GM15510 (cell line): ENCODE data around the gene FAM171A1.

Source experiments
- POLR2A ChIP-seq: IDR thresholded peaks from 3 replicates; pipeline ENCODE4 v1.6.1; 2011; ENCODE audit warnings: borderline replicate concordance; ENCODE audit not compliant: insufficient read length; ENCODE audit errors: extremely low read depth

The FAM171A1 gene

DNA sequence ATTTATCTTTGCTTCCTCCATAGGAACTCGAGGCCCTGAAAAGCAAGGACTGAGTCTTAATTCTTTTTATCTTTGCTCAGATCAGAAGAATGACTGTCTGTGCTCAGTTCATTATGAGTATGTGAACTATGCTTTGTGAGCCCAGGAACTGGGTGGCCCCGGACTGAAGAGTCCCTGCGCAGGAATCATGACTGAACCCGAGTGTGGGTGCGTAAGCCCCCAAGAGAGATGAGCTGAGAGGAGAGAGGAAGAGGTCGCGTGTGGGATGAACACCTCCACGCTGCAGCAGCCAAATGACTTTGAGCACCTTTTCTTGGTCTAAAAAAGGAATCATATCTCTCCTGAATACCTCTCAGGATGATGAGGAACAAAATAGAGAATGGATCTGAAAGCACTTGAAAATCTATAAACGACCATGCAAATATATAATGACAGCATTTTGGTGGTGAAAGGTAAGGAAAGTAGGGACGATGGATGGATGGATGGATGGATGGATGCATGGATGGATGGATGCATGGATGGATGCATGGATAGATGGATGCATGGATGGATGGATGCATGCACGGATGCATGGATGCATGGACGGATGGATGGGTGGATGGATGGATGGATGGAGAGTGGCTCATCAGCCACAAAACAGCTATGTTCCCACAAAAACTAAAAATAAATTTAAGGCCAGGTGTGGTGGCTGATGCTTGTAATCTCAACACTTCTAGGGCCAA is 19.8 kb downstream of the FAM171A1 start:
- no peak for TF ChIP-seq POLR2A

DNA sequence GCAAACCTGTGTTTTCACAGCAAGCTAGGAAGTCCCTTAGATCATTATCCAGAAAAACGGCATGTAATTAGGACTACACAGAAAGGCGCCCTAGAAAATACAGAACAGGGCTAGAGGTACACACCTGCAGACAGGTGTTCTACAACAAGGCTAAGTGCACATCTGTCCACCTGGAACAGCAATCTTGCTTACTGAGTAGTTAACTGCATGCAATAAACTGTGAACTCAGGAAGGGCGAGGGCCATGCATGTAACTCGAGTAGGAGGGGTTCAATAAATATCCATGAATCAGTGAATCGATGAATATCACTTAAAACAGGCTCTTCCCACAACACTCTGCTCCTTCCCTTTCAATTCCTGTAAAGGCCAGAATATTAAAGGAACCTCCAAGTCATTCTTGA is 22.0 kb downstream of the FAM171A1 start:
- no peak for TF ChIP-seq POLR2A

DNA sequence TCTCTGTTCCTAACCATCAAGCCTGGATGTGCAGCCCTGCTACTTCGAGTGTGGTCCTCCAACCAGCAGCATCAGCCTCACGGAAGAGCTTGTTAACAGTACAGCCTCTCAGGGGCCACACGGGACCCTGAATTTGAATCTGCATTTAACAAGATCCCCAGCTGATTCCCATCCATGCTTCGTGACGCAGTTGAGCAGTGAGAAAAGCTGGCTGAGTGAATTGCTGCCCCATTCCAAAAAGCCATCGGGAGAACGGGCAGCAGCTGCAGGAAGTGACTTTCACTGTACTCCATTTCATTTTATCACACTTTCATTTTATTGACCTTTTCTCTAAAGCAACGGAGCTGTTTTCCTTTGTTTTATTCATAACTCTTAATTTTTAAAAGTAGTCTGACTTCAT is 22.5 kb downstream of the FAM171A1 start:
- TF ChIP-seq POLR2A = no peak

DNA sequence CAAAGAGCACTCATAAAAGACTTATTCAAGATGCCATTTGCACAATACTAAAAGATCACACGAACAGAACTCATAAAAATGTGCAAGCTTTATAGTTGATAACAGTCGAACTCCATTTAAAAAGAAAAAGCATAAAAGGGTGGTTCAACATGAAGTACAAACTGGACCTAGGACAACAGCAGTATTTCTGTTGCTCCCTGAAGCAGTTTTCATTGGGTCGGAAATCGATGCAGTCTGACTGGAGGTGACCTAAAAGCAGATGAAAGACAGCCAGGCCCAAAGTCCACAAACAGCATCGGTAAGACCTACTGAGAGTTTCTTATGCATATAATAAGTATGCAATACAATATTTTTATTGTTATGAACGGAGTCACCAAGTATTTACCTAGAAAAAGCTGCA is 23.9 kb downstream of the FAM171A1 start:
- TF ChIP-seq POLR2A = no peak

DNA sequence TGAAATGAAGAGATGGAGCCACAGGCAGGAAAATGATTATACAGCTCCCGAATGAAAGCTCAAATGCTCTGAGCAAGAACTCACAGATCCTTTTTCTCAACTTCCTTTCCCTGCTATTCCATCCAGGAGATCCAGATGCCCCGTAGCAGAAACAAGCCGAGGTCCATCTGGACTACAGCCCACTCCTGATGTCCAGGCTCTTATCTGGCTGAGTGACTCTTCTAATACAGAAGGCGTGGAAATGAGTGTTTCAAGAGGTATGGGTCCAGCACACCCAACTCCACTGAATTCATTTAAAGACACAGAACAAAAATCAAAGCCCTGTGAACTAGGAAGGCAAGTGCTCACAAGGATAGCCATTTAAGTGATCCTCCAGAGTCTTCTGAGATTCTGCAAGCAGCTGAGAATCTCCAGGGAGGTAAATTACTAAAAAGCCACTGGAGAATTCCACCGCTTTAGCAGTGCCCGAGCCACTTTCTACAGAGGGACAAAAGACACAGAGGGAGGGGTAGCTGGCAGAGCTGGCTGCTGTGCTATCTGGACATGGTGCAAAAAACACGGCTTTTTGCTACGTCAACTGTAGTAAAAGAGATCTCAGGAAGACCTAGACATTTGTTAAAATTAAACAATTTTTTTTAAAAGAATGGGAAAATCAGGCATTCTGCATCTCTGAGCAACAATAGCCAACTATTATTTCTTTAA is 24.5 kb downstream of the FAM171A1 start:
- TF ChIP-seq POLR2A = no peak

DNA sequence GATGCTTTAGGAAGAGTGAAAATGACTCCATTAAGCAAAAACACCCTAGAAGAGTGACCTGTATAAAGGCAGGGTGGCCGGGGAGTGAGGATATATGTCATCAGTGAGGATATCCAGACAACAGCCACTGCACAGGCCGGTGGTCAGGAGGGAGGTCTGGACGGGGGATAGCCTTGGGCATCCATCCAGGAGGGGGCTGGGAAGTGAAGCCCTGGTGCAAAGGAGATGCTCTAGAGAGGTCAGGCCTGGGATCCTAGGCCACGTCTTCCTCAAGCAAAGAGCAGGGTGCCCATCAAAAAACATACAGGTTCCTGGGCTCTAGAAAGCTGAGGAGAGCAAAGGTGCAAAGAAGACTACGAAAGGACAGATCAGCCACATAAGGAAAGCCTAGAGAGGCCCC is 25.6 kb downstream of the FAM171A1 start:
- no peak for TF ChIP-seq POLR2A

DNA sequence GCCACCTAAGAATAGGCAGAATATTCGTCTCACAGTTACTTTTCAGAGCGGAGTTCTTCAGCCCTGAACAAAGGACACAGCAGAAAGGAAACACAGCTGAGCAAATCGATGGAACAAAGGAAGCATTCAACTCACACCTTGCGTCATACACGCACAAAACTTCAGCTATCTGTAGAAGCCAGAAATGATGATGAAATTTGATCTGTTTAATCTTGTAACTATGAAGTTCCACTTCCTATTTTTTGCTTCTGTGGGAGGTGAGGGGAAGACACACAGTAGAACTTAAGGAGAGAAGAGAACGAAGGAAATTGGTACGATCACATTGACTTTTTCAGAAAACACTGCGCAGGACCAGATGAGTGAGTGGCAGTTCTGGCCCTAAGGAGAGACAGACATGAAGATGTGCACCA is 26.2 kb downstream of the FAM171A1 start:
- TF ChIP-seq POLR2A = no peak

DNA sequence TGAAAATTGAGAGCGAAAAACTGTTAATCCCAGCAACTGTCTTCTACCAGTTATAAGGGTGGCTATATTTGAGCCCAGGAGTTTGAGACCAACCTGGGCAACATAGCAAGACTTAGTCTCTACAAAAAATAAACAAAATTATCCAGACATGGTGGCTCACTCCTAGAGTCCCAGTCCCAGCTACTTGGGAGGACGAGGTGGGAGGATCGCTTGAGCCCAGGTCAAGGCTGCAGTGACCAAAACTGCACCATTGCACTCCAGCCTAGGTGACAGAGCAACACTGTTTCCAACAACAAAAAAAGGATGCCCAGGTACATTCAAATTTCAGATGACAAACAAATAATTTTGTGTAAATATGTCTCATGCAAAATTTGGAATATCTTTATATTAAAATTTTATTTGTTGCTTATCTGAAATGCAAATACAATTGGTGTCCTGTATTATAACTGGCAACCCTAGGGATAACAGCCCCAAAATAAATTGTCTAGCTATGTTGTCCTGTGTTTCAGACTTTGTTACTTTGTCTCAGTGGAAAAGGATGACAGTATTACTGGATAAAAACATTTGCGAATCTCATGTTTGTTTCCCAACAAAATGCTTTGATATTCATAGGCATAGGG is 26.7 kb downstream of the FAM171A1 start:
- no peak for TF ChIP-seq POLR2A

DNA sequence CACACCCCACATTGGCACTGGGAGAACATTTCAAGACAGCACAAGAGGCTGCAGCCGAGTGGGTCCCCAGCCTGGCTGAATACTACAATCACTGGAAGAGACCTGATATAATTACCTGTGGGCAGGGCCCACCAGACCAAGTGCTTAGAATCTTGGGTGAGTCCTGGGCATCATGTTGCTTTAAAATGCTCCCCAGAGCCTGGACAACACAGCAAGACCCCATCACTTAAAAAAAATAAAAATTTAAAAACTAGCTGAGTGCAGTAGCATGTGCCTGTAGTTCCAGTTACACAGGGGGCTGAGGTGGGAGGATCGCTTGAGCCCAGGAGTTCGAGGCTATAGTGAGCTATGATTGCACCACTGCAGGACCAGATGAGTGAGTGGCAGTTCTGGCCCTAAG is 28.1 kb downstream of the FAM171A1 start:
- TF ChIP-seq POLR2A = no peak

DNA sequence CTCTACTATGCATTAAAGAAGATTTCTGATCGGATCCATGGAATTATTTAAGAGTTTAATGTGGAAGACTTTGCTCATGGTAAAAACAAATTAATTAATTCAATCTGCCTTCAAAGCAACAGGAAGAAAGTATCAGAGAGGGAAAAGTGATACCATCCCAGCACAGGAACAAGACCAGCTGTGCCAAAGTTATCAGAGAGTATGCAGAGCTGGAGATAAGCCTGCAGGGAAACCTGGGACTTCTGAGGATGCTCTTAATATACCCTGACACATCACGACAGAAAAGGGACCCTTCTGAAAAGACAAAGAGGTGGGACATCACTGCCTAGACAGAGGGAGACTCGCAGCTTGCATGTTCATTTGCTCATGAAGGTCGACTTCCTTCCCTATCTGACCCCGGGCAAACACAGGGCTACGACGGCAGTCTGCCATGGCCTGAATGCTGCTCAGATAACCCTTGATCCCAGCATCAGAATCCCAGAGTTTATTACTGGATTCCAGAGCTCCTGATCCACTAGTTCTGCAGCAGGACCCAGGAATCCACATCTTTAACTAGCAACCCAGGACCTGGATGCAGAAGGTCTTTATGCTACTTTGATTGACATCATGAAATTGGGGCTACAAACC is 29.5 kb downstream of the FAM171A1 start:
- no peak for TF ChIP-seq POLR2A

DNA sequence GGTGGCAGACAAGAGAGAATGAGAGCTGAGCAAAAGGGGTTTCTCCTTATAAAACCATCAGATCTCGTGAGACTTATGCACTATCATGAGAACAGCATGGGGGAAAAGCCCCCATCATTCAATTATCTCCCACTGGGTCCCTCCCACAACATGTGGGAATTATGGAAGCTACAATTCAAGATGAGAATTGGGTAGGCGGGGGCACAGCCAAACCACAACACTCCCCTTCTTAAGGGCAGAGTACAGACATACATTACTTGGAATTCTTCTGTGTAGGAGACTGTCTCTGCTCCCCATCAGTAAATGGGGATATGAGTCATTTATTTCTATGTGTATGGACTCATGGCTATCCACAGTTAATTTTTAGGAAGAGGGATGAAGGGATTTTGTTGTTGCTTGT is 31.2 kb downstream of the FAM171A1 start:
- no peak for TF ChIP-seq POLR2A

DNA sequence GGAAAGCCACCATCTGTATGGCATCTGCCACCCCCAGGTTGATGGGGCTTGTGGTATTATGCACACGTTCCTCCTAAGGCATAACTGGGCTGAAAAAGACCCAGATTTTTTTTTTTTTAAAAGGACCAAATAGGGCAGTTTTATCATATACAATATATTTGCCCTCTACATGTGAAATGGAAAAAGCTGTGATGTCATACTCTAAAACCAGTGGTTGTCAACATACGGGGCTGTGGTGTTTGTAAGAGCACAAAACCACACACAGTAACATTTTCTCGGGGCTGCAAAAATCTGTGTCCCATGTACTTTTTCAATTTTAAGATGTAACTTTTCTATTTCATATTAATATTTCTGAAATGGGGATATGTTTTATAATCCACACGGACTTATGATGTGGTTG is 34.9 kb downstream of the FAM171A1 start:
- TF ChIP-seq POLR2A = no peak

DNA sequence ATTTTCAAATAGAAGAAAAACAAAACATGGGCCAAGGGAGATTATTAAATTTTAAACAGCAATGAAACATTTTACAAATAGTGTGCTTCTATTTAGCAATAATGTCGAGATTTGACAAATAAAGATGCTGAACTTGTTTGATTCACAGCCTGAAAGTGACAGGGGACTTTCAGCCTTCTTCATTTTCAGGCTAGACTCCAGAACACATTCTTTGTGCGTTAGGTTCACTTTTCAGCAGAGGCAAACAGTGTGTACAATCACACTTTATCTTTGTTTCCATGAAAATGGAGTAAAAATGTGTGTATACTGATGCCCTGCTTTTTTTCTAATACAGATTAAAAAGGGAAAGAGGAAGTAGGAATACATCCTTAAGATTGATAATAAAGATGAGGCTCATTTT is 35.6 kb downstream of the FAM171A1 start:
- TF ChIP-seq POLR2A = no peak

DNA sequence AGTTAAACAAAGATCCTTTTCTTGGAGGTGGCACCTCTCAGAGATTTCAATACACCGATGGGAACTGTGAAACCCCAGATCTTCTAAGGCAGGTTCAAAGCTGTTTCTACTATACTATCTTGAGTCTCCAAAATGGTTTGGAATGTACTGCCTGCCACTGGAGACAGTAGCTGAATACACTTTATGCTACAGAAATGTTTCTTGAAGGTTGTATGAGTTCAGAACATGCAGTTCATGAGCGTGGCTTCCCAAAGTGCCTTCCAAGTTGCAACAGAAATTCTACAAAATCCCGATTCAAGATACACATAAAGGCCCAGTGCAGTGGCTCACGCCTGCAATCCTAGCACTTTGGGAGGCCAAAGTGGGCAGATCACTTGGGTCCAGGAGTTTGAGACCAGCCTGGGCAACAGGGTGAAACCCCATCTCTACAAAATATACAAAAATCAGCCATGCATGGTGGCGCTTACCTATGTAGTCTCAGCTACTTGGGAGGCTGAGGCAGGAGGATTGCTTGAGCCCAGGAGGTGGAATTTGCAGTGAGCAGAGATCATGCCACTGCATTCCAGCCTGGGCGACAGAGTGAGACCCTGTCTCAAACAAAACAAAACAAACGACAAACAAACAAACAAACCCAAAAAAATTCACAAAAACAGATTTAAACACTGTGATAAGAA is 36.3 kb downstream of the FAM171A1 start:
- TF ChIP-seq POLR2A = no peak
